ENCODE data around the gene ZSWIM1.
"Not testable (repeated sequence)": the region's sequence is repeated elsewhere in the genome, so short reads cannot be mapped to it uniquely, and the experiment has no call there.

Gene ZSWIM1

DNA sequence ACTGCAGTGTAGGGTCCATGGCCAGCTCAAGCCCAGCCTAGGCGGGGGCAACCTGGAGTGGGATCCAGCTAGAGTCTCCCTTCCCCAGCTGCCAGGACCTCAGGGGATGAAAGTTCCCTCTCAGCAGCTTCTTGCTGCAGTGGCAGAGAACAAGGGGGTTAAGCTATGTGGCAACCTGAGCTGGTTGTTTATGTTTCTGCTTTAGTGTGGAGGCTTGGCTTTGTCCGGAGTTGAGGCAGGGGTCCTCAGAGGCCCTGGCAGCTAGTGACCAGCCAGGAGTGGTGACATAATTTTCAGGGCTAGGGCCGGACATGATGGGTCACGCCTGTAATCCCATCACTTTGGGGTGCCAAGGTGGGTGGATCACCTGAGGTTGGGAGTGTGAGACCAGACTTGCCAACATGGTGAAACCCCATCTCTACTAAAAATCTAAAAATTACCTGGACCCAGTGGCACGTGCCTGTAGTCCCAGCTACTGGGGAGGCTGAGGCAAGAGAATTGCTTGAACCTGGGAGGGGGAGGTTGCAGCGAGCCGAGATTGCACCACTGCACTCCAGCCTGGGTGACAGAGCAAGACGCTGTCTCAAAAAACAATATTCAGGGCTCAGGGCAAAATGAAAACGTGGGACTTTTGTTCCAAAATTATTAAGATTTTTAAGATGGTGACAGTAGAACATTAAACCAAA, 44.9 kb downstream of the ZSWIM1 start:
- DNase-seq (ENCODE audit: low read depth in 4 of 4, low spot score in 1 of 4) = no peak

DNA sequence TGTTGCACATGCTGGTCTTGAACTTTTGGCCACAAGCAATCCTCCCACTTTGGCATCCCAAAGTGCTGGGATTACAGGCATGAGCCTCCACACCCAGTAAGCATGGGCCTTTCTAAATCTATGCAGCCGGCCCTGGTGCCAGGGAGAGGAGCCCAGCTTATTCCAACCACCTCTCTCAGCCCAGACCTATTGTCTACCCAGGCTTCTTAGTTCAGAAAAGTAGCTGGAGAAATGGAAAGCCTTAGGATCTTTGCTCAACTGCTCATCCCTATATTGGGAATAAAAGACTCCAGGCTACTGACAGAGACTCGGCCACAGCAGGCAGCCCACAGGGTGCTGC, 45.7 kb downstream of the ZSWIM1 start:
- DNase-seq (ENCODE audit: low read depth in 4 of 4, low spot score in 1 of 4) = no peak

GRCh38 chr20:45927071-45927878, 46.2 kb downstream of the ZSWIM1 start:
- DNase-seq (ENCODE audit: low read depth in 4 of 4, low spot score in 1 of 4) = no peak

DNA sequence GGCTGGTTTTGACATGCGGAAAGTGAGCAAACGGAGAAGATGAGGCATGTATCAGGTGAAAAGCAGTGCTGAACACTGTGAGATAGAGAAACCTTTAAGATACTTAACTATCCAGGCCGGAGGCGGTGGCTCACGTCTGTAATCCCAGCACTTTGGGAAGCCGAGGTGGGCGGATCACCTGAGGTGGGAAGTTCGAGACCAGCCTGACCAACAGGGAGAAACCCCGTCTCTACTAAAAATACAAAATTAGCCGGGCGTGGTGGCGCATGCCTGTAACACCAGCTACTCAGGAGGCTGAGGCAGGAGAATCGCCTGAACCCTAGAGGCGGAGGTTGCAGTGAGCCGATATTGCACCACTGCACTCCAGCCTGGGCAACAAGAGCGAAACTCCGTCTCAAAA, 50.7 kb downstream of the ZSWIM1 start:
- not testable (repeated sequence) for DNase-seq (ENCODE audit: low read depth in 4 of 4, low spot score in 1 of 4)

DNA sequence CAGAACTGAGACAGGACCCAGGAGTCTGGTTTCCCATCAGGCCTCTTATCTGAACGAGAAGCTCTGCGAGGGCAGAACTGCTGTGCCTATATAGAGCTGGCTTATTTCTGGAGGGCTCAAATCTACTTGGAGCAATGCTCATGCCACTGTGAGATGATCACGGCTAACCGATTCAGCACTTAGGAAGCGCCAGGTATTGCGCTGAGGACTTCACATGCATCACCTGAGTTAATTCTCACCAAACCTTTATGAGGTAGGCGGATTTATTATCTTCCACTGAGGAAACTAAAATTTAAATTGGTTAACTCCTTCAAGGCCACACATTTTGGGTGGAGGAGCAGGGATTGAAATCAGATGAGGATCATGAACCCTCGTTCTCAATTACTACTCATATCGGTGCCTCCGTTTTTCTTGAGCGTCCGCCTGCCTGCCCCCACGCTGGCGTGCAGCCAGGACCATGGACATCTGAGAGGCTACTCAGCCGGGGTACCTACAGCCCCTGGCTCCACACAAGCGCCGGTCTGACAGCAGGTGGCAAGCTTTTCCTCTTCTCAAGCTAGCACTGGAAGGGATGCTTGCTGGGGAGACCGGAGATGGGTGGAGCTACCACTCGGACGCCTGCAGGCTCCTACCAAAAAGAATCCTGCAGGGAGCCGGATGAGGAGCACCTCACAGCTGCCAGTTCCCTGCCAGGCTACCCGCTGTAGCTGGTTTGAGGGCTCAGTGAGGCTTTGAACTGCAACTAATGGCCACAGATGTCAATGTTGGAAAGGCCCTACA, 52.4 kb downstream of the ZSWIM1 start:
- DNase-seq (ENCODE audit: low read depth in 4 of 4, low spot score in 1 of 4) = peak in 3 of 4 experiments; percentile 25 to 54 (median 41)

GRCh38 chr20:45934046-45934585, 53.1 kb downstream of the ZSWIM1 start:
- peak in 1 of 4 experiments; percentile 17 for DNase-seq (ENCODE audit: low read depth in 4 of 4, low spot score in 1 of 4)

Measured in stimulated activated CD4-positive, alpha-beta T cell treated with anti-CD3 and anti-CD28 coated beads, Interleukin-1b, Interleukin-23, amount 100 ng/mL, for 24 hours (primary cell).